T-helper 1 cell treated with Interleukin-12 subunit alpha and Interleukin-12 subunit beta and Interleukin-4 antibody, amounts not matched to agents 30 μg/mL and 1 μg/mL, for 36 hours (primary cell): ENCODE results near the gene IL21R.
"Not testable (repeated sequence)": the region's sequence is repeated elsewhere in the genome, so short reads cannot be mapped to it uniquely, and the experiment has no call there.

ENCODE experiments used
- H3K27ac Mint-ChIP-seq: one replicate; pipeline ENCODE4 v1.8.0; 2021; ENCODE audit warnings: mild to moderate bottlenecking, mixed read lengths
- H3K27me3 Mint-ChIP-seq: one replicate; pipeline ENCODE4 v1.8.0; 2021; ENCODE audit warnings: low read depth, mixed read lengths
- H3K36me3 Mint-ChIP-seq: one replicate; pipeline ENCODE4 v1.8.0; 2021; ENCODE audit warnings: low read depth, mixed read lengths
- H3K4me1 Mint-ChIP-seq: one replicate; pipeline ENCODE4 v1.8.0; 2021; ENCODE audit warnings: low read depth, mixed read lengths
- H3K4me3 Mint-ChIP-seq: one replicate; pipeline ENCODE4 v1.8.0; 2021; ENCODE audit warnings: mild to moderate bottlenecking, moderate library complexity, mixed read lengths
- H3K9me3 Mint-ChIP-seq: one replicate; pipeline ENCODE4 v1.8.0; 2021; ENCODE audit warnings: mixed read lengths

IL21R gene

DNA sequence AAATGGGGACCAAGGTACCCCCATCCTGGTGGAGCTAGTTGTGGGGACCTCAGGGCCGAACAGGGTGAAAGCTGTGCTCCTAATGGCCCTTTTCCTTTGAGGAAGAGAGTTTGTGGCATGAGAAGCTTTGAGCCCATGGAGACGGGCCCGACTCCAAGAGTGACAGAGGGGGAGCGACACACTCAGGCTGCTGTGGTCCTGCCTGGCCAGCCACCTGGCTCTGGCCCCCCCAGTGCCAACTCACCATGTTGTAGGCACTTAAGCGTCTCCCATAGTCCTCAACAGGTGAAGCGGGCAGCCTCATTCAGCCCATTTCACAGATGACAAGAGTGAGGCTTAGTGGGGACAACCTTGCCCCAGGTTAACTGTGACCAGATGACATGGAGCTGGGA is 1.6 kb downstream of the IL21R start:
- Mint-ChIP-seq H3K4me1 (peaks cover 59% of the 10 kb centered on the region), H3K36me3 (peaks cover 36% of the 10 kb centered on the region), H3K27ac (peak overlapping the region; percentile 97)

DNA sequence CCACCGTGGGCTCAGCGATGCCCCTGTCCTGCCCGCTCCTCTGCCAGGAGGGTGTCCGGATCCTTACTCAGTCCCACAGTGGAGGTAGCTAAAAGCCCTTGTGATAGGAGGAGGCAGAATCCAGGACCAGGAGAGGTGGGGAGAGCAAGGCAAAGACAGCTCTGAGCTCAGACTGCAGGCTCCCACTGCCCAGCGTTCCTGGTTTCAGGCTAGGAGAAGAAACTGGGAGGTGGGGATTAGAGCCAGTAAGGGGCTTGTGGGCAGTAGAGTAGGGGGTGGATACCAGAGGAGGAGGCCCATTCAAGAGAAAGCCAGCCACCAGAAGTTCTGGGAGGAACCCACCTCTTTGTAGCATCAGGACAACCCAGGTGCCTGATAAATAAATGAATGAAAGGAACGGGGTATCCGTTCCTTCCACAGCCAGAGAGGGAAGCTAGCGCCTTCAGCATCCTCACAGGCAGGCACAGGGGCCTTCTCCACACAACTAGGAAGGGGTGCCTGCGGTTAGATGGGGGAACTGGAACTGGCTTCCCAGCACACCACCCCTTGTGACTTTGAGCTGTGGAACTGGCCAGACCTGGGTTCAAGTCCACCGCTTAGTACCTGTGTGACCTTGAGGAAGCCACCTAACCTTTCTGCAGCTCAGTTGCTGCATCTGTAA is 2.3 kb downstream of the IL21R start:
- Mint-ChIP-seq H3K4me3 (peak overlapping the region; percentile 98), H3K9me3 (no peaks in the 10 kb centered on the region), H3K36me3 (peaks cover 38% of the 10 kb centered on the region), H3K27ac (peak overlapping the region; percentile 97), H3K27me3 (no peaks in the 10 kb centered on the region), H3K4me1 (peaks cover 61% of the 10 kb centered on the region)

More for the DNA sequence above, 1.6 kb downstream of the IL21R start:
- H3K4me3 Mint-ChIP-seq = peak overlapping the region; percentile 98
- H3K27me3 Mint-ChIP-seq = no peaks in the 10 kb centered on the region
- no peaks in the 10 kb centered on the region for H3K9me3 Mint-ChIP-seq

DNA sequence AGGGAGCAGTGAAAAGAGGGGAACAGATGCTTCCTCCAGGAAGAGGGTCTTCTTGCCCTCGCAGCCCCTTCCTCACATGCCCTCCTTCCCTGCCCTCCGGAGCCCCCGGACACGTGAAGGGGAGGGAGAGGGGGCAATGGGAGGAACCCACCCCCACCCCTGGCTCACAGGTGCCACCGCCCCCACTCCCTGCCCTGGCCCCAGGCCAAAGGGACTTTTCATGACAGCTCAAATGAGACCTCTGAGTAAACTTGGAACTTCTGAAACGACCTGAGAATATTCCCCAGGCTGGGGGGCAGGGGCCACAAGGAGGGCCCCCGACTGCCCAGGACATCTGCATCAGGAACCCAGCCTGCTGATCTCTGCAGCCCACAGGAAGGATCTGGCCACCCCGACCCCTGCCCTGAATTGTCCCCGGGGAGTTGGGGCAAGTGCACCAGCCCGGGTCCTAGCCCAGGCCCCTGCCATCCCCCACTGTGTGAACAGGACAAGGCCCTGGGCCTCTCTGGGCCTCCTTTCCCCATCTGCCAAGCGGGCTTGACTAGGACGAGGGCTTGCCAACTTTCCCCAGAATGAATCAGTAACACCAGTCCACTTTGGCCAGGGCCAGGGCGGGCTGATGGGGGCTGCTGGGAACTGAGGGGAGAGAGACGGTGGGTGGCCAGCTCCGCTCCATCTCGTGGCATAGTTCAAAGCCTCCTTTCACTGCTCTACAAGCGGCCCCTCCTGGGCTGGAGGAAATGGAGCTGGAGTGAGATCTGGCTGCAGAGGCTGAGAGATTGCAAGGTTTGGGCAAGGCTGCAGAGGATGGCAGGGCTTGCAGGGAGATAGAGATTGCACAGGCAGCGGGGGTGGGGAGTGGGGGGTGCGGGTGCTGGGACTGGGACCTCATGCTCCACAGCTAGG is 3.8 kb downstream of the IL21R start:
- Mint-ChIP-seq H3K27me3 (no peaks in the 10 kb centered on the region), H3K4me3 (peak overlapping the region; percentile 85), H3K36me3 (peaks cover 49% of the 10 kb centered on the region)

DNA sequence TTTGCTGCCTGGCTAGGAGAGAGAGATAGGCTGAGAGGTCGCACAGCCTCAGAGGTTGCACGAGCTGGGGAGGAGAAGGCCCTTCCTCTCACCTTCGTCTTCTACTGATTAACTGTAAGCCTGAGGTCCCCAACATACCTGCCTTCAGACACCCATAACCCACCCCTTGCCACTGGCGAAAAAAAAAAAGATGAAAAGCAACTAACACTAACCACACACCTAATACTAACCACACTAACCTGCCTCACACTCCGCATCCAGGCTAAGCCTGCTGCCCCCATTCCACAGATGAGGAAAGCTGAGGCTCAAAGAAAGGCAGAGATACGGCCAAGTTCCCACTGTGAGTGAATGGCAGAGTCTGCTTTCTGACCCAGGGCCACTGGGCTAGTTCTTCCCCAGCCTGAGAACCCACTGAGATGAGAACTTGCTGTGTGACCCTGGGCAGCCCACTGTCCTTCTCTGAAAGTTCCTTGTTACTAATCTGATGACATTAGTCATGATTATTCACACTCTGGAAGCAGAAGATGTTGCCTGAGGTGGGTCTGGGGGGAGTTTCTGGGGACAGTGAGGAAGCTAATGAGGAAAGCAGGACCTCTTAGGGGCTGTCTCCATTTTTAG is 4.6 kb downstream of the IL21R start:
- Mint-ChIP-seq H3K4me1 (peaks cover 57% of the 10 kb centered on the region), H3K27me3 (no peaks in the 10 kb centered on the region), H3K9me3 (peaks cover 1% of the 10 kb centered on the region), H3K36me3 (peaks cover 54% of the 10 kb centered on the region), H3K27ac (peak overlapping the region; percentile 96), H3K4me3 (peak overlapping the region; percentile 85)

More for the DNA sequence above, 3.8 kb downstream of the IL21R start:
- peaks cover 64% of the 10 kb centered on the region for H3K4me1 Mint-ChIP-seq
- peak overlapping the region; percentile 96 for H3K27ac Mint-ChIP-seq
- no peaks in the 10 kb centered on the region for H3K9me3 Mint-ChIP-seq

DNA sequence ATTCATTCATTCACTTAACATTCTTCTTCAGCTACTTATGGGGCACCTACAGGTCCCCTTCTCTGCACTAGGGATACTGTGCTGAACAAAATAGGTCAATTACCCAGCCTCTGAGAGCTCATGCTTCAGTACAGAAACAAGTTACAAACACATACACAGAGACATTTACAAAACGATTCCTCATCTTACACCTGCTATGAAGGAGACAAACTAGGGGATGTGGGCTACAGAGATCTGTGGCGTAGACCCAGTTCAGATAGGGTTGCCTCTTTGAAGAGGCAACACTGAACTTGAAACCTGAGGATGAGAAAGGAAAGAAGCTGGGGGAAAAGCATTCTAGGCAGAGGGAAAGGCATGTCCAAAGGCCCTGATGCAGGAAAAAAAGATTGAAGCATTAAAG is 5.2 kb downstream of the IL21R start:
- H3K36me3 Mint-ChIP-seq = peaks cover 59% of the 10 kb centered on the region
- peaks cover 59% of the 10 kb centered on the region for H3K4me1 Mint-ChIP-seq
- peaks cover 6% of the 10 kb centered on the region for H3K9me3 Mint-ChIP-seq
- H3K4me3 Mint-ChIP-seq = peak overlapping the region; percentile 85
- no peaks in the 10 kb centered on the region for H3K27me3 Mint-ChIP-seq
- H3K27ac Mint-ChIP-seq = peak overlapping the region; percentile 96

DNA sequence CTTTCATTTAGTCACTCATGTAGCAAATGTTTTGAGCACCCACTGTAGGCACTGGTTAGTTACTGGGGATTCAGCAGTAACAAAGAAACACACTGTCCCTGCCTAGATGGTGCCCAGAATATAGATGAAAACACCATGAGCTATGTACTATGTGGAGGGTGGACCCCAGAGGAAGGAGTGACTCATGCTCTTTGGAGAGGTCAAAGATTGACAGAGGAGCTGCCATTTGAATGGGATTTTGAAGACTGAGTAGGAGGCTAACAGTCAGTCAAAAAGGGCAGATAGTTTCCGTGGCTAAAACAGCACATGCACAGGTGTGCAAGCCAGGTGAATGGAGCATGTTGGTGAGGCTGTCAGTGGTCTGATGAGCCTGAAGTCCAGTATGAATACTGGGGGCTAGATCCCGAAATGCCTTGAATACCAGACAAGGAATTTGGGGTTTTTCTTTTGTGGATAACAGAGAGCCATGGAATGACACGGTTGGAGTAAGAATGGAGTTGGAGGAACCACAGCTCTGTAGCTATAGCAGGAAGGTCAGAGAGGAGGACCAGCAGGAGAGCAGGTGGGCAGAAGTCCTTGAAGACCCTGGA is 6.1 kb downstream of the IL21R start:
- Mint-ChIP-seq H3K9me3 (peaks cover 16% of the 10 kb centered on the region), H3K4me3 (peak overlapping the region; percentile 71), H3K27me3 (no peaks in the 10 kb centered on the region), H3K4me1 (peaks cover 65% of the 10 kb centered on the region), H3K36me3 (peaks cover 61% of the 10 kb centered on the region), H3K27ac (peak overlapping the region; percentile 87)

DNA sequence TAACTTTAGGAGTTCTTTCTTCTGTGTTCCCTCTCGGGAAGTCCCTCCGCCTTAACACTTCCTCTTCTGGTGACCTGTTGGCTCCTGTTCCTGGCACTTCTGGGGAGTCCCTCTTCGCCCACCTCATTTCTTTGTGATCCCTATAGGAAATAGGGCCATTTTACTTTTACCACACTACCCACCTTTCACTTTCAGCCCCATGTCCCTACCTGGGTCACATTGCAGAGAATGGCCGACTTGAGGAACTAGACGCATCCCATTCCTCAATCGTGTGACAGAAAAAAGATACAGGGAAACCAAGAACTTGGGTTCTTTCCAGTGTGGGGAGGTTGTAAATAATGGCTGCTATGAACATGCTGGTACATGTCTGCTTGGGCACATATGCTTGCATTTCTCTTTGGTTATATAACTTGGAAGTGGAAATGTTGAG is 6.6 kb downstream of the IL21R start:
- Mint-ChIP-seq H3K9me3 (peaks cover 20% of the 10 kb centered on the region), H3K4me1 (peaks cover 68% of the 10 kb centered on the region), H3K27me3 (no peaks in the 10 kb centered on the region), H3K27ac (peak overlapping the region; percentile 87), H3K36me3 (peaks cover 61% of the 10 kb centered on the region), H3K4me3 (peak overlapping the region; percentile 54)

DNA sequence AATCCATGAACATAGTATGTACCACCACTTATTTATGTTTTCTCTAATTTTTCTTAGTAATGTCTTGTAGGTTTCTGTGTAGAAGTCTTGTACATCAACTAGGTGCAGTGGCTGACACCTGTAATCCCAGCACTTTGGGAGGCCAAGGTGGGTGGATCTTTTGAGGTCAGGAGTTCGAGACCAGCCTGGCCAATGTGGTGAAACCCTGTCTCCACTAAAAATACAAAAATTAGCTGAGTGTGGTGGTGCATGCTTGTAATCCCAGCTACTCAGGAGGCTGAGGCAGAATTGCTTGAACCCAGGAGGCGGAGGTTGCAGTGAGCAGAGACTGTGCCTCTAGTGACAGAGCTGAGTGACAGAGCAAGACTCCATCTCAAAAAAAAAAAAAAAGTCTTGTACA is 8.0 kb downstream of the IL21R start:
- peaks cover 63% of the 10 kb centered on the region for H3K36me3 Mint-ChIP-seq

DNA sequence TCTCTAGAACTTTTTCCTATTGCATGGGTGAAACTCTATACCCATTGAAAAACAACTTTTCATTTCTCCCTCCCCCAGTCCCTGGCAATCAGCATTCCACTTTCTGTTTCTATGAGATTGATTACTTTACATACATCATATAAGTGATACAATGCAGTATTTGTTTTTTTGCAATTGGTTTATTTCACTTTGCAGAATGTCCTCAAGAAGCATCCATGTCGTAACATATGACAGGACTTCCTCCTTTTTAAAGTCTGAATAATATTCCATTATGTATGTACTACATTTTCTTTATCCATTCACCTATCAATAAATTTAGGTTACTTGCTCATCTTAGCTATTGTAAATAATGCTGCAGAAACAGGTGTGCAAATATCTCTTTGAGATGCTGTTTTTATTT is 8.8 kb downstream of the IL21R start:
- peaks cover 20% of the 10 kb centered on the region for H3K9me3 Mint-ChIP-seq
- no peak overlapping the region for H3K4me3 Mint-ChIP-seq
- H3K4me1 Mint-ChIP-seq = peaks cover 67% of the 10 kb centered on the region
- H3K27me3 Mint-ChIP-seq = no peaks in the 10 kb centered on the region
- H3K36me3 Mint-ChIP-seq = peaks cover 69% of the 10 kb centered on the region
- H3K27ac Mint-ChIP-seq = peak overlapping the region; percentile 49

More for the DNA sequence above, 8.0 kb downstream of the IL21R start:
- not testable (repeated sequence) for H3K27me3 Mint-ChIP-seq, H3K4me3 Mint-ChIP-seq
- peaks cover 20% of the 10 kb centered on the region for H3K9me3 Mint-ChIP-seq
- peaks cover 67% of the 10 kb centered on the region for H3K4me1 Mint-ChIP-seq
- peak overlapping the region; percentile 18 for H3K27ac Mint-ChIP-seq

DNA sequence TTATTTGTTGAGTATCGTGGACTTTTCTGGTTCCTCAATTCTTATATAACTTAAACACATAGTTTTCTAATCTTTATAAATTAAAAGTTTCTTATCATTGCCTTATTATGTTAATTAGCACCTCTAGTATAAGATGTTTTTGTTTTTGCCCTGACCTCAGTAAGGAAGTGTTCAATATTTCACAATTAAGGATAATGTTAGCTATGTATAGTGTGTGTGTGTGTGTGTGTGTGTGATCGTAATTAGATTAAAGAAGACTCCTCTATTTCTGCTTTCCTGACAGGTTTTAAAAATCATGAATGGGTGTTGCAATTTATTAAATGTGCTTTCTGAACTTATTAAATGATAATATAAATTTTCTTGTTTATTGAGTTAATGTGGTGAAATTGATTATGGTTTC is 12.0 kb downstream of the IL21R start:
- Mint-ChIP-seq H3K4me1 (peaks cover 51% of the 10 kb centered on the region), H3K36me3 (peaks cover 77% of the 10 kb centered on the region), H3K9me3 (peaks cover 27% of the 10 kb centered on the region), H3K27me3 (no peaks in the 10 kb centered on the region), H3K27ac (peak overlapping the region; percentile 3), H3K4me3 (no peak overlapping the region)

DNA sequence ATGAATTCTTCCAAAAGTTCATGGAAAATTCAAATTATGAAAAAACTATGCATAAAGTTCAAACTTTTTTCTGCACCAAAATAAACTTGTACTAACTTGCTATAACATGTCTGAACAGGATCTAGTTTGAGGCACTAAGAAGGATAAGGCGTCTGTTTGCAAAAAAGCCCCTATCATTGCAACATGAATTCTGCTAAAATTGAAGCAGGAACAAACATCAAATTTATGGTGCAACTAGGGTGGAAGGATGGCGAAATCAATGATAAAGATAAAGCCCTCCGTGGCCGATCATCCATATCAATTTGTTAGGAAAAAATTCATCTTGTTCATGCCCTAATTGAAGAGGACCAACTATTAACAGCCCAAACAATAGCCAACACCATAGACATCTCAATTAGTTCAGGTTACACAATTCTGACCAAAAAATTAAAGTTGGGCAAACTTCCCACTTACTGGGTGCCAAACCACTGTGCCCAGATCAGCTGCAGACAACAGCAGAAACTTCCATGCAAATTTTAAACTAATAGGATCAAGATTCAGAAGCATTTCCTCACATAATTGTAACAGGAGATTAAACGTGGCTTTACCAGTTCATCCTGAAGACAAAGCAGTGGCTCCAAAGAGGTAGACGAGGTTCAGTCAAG is 12.9 kb downstream of the IL21R start:
- peaks cover 77% of the 10 kb centered on the region for H3K36me3 Mint-ChIP-seq
- peaks cover 45% of the 10 kb centered on the region for H3K4me1 Mint-ChIP-seq

DNA sequence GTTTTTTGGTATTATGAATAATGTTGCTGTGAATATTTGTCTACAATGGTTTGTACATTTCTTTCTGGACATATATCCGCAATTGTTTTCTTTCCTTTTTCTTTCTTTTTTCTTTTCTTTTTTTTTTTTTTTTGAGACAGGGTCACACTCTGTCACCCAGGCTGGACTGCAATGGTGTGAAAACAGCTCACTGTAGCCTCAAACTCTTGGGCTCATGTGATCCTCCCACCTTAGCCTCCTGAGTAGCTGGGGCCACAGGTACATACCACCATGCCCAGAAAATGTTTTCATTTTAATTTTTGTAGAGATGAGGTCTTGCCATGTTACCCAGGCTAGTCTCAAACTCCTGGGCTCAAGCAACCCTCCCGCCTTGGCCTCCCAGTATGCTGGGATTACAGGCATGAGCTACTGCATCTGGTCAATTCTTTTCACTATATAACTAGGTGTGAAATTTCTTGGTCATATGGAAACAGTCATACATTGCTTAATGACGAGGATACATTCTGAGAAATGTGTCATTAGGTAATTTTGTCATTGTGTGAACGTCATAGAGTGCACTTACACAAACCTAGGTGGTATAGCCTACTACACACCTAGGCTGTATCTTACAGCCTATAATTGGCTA is 15.2 kb downstream of the IL21R start:
- H3K4me3 Mint-ChIP-seq = no peak overlapping the region
- H3K4me1 Mint-ChIP-seq = peaks cover 37% of the 10 kb centered on the region
- no peaks in the 10 kb centered on the region for H3K27me3 Mint-ChIP-seq
- H3K27ac Mint-ChIP-seq = peak overlapping the region; percentile 59
- peaks cover 42% of the 10 kb centered on the region for H3K9me3 Mint-ChIP-seq
- peaks cover 80% of the 10 kb centered on the region for H3K36me3 Mint-ChIP-seq

More for the DNA sequence above, 12.9 kb downstream of the IL21R start:
- Mint-ChIP-seq H3K27ac (no peak overlapping the region), H3K9me3 (peaks cover 31% of the 10 kb centered on the region), H3K27me3 (no peaks in the 10 kb centered on the region), H3K4me3 (no peak overlapping the region)

DNA sequence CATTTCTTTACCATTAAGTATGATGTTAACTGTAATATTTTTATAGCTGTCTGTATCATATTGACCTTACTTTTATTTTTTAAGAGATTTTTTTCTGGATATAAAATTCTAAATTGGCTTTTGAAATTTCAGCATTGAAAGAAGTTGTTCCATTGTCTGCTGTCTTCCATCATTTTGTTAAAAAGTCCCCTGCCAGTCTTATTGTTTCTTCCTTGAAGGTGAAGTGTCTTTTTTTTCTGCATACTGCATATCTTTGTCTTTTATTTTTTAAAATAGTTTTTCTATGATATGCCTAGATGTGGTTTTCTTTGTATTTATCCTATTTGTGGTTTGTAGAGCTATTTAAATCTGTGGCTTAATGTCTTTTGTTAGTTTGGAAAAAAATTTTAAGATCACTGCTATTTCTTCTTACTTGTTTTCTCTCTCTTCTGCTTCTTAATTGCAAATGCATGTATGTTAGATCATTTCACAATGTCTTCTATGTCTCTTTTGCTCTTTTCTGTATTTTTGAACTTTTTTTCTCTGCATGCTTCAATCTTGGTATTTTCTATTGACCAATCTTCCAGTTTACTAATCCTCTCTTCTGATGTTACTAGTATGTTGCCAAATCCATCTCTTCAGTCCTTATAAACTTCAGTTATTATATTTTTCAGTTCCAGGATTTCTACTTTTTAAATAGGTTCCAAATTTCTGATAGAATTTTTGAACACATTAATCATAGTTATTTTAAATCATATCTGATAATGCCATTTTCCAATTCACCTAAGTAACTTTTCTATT is 20.2 kb downstream of the IL21R start:
- Mint-ChIP-seq H3K36me3 (peaks cover 75% of the 10 kb centered on the region), H3K27ac (peak overlapping the region; percentile 11), H3K9me3 (peaks cover 38% of the 10 kb centered on the region), H3K27me3 (no peaks in the 10 kb centered on the region), H3K4me1 (peaks cover 34% of the 10 kb centered on the region), H3K4me3 (no peak overlapping the region)
